MV-4-11 (cell line): ENCODE results near the gene LMBR1.

ENCODE experiments used
- DNase-seq: peaks from one replicate; lab custom pipeline; 2025; lab: John Stamatoyannopoulos, UW

LMBR1 gene

GRCh38 chr7:156691764-156692163, 201.2 kb downstream of the LMBR1 start:
- DNase-seq: no peak

- DNase-seq: no peak
These were observed 208.3 kb downstream of the LMBR1 start for GRCh38 chr7:156684661-156685060.

GRCh38 chr7:156684251-156684650, 208.7 kb downstream of the LMBR1 start:
- no peak for DNase-seq

GRCh38 chr7:156682928-156683327, 210.1 kb downstream of the LMBR1 start:
- DNase-seq: no peak

- no peak for DNase-seq
These were observed 212.7 kb downstream of the LMBR1 start for GRCh38 chr7:156680281-156680680.

- no peak for DNase-seq
These were observed 215.5 kb downstream of the LMBR1 start for GRCh38 chr7:156677374-156678054.

DNA sequence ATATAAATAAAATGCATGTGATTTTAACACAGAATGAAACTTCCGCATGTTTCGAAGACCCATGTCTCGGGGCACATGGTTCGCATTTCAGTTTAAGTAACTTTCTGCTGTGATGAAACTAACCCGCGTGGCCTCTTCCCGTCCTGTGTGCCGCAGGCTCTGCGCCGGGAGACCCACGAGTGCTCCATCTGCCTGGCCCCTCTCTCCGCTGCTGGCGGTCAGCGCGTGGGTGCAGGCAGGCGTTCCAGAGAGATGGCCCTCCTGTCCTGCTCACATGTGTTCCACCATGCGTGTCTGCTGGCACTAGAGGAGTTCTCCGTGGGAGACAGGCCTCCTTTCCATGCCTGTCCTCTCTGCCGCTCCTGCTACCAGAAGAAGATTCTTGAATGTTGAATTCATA, 216.7 kb downstream of the LMBR1 start:
- DNase-seq: no peak

- no peak for DNase-seq
These were observed 217.3 kb downstream of the LMBR1 start for GRCh38 chr7:156675721-156676120.

GRCh38 chr7:156673902-156674301, 219.1 kb downstream of the LMBR1 start:
- no peak for DNase-seq

- DNase-seq: no peak
These were observed 219.5 kb downstream of the LMBR1 start for GRCh38 chr7:156673454-156673853.

- DNase-seq: no peak
These were observed 223.8 kb downstream of the LMBR1 start for GRCh38 chr7:156669035-156669828.

DNA sequence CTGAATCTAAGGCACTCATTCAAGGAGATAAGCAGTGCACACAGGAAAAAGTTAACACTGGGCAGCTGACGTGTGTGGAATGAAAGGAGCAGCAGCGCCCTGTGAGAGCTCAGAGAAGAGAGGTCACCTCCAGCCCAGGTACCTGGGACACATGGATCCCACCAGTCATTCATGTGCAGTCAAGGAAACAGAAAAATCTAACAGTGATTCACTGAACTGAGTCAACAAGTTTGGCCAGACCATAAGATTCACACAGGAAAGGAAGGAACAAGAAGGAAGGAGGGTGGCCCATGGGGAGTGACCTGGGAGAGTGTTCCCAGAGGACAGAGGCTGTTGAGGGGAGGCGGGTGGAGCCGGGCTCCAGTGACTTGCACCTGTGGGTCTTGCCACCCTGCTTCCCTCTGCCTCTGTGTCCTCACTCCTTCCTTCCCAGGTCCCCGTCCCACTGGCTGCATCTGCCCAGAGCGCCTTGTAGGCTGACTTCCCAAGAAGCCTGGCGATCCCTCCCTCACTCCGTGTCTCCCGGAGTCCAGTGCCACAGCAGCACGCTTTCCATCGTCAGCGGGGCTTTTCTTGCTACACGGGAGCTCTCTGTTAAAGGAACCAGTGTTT, 224.7 kb downstream of the LMBR1 start:
- DNase-seq: no peak

- no peak for DNase-seq
These were observed 225.9 kb downstream of the LMBR1 start for GRCh38 chr7:156667110-156667426.

GRCh38 chr7:156666368-156667109, 226.4 kb downstream of the LMBR1 start:
- DNase-seq: no peak

DNA sequence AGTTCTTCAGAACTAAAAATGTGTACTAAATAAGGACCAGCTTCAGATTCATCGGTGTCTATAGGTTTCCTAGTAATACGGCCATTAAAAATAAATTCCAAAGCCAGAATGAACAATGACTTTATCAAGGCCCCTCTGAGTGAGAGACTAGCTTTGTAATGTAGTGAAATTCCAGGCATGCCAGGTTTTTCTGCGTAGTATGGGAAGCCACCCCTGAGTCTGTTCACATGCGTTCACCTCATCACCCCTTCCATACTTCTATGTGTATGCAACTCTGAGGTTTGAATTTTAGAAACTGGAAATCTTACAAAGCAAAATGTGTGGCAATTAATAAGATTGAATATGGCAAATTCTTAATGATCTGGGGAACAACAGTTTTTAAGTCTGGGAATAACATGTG, 227.9 kb downstream of the LMBR1 start:
- DNase-seq: no peak

GRCh38 chr7:156662277-156662676, 230.7 kb downstream of the LMBR1 start:
- DNase-seq: no peak

DNA sequence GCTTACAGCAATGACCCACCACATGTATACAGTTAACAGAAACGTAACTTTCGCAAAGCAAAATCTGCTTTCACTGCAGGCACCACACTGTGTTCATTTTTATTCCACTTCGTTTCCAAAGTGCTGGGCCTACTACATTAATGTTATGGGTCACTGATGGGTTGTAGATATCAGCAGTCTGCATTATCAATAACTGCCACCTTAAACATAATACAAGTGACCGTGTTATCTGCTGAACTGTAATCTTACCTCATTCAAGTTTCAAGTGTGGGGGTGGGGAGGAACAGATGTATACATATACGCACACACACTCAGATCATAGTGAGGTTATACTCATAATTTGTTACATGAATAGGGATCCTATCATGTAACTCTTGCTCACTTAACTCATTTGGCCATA, 231.3 kb downstream of the LMBR1 start:
- DNase-seq: no peak

- no peak for DNase-seq
These were observed 233.0 kb downstream of the LMBR1 start for GRCh38 chr7:156659961-156660360.

- no peak for DNase-seq
These were observed 233.8 kb downstream of the LMBR1 start for GRCh38 chr7:156659203-156659602.

DNA sequence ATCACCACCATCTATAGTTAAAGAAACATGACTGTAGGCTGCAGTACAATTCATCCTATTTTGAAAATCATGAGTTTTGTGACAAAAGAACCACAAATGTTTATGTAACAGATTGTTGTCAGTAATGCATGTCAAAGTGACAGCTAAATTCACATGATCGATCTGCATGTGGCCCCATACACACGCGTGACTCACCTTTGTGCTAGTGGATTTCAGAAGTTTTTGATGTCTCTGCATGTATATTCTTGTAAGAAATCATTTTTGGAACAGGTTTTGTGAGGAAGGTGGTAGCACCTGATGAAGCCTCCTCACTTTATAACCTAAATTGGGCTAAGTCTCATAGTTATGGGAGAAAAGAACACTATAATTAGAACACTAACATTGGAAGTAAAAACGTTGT, 235.3 kb downstream of the LMBR1 start:
- no peak for DNase-seq

DNA sequence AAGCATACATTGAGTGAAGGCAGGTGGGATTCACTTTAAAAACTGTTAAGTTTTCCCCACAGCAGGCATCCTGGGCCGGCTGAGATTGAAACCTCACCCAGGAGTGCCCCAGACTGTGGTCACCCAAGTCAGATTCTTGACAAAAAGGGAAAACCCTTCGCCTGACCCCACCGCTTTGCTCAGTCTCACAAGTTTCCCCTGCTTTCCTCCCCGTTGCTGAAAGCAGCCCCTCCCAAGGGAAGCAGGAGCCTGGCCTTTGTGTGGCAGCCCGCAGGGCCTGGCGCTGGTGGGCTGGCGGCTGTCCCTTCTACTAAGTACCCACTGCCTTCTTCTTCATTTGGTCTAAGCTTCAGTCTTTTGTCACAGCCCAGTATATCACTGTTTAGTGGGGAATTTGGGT, 236.4 kb downstream of the LMBR1 start:
- no peak for DNase-seq

DNA sequence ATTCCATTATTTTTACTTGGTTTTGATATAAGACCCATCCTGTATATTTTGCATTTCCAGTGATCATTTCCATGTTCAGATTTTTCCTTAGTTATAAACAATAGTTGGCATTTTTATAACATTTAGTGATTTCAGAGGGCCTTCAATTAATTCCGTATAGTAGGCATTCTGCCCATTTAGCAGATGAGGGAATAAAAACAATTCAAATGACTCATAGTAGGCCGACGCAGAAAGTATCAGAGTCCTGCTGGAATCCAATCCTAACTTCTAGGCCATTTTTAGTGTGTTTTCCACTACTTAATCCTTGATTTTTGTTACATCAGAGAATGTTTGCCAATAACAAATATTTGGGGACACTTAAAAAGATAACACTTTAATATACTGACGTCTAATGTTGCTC, 237.0 kb downstream of the LMBR1 start:
- DNase-seq: no peak

- no peak for DNase-seq
These were observed 237.7 kb downstream of the LMBR1 start for GRCh38 chr7:156655251-156655650.
